A549 (cell line): ENCODE results near the gene CTNND2.

Experiments
- CEBPB ChIP-seq, 2 experiments: fragments of >200 bp in 1 of 2; sonication (Bioruptor Twin) in 1 of 2; formaldehyde crosslinking in 1 of 2; IDR thresholded peaks; 2 replicates each; pipeline ENCODE4 v1.6.1; 2012 to 2016
- CHD4 ChIP-seq: fragments of 200-600 bp; sonication (generic); IDR thresholded peaks from 2 replicates; pipeline ENCODE4 v1.6.1; 2016; ENCODE audit warnings: antibody characterized with exemption, mild to moderate bottlenecking, borderline replicate concordance
- EP300 ChIP-seq, 2 experiments: fragments of >200 bp; sonication (Bioruptor Twin); formaldehyde crosslinking; IDR thresholded peaks; 2 replicates in 1 of 2; 3 replicates in 1 of 2; pipeline ENCODE4 v1.6.1; 2016 to 2017
- ESRRA ChIP-seq: fragments of 150-350 bp; IDR thresholded peaks from 2 replicates; pipeline ENCODE4 v1.6.1; 2014; ENCODE audit warnings: mild to moderate bottlenecking, low read length, borderline replicate concordance
- HOXB5 ChIP-seq: fragments of 250-450 bp; sonication (Bioruptor Pico); IDR thresholded peaks from 2 replicates; pipeline ENCODE4 v1.5.0; 2020; ENCODE audit warnings: mild to moderate bottlenecking, moderate library complexity
- JUNB ChIP-seq: fragments of >200 bp; sonication (Bioruptor Twin); formaldehyde crosslinking; IDR thresholded peaks from 2 replicates; pipeline ENCODE4 v1.6.1; 2016
- MYC ChIP-seq: IDR thresholded peaks from 2 replicates; pipeline ENCODE4 v1.6.1; 2012; ENCODE audit warnings: mild to moderate bottlenecking, inconsistent platforms, low read length, improper control_type of control experiment, borderline replicate concordance
- PHF8 ChIP-seq: fragments of 200-600 bp; sonication (generic); IDR thresholded peaks from 2 replicates; pipeline ENCODE4 v1.6.1; 2016; ENCODE audit warnings: low read depth, mild to moderate bottlenecking, antibody characterized with exemption, moderate library complexity, borderline replicate concordance
- POLR2A ChIP-seq: IDR thresholded peaks from 2 replicates; pipeline ENCODE4 v1.6.1; 2012; ENCODE audit warnings: mild to moderate bottlenecking, low read length
- SREBF2 ChIP-seq: fragments of 450-650 bp; IDR thresholded peaks from 2 replicates; pipeline ENCODE4 v1.6.1; 2014; ENCODE audit warnings: mild to moderate bottlenecking, moderate library complexity
- ZFP36 ChIP-seq: fragments of 450-650 bp; IDR thresholded peaks from 2 replicates; pipeline ENCODE4 v1.6.1; 2014; ENCODE audit warnings: borderline replicate concordance; ENCODE audit not compliant: partially characterized antibody
- TF ChIP-seq, protein P1 (sequence below): fragments of >200 bp; sonication (Bioruptor Twin); formaldehyde crosslinking; IDR thresholded peaks from 3 replicates; pipeline ENCODE4 v1.5.1; 2016

DNA sequence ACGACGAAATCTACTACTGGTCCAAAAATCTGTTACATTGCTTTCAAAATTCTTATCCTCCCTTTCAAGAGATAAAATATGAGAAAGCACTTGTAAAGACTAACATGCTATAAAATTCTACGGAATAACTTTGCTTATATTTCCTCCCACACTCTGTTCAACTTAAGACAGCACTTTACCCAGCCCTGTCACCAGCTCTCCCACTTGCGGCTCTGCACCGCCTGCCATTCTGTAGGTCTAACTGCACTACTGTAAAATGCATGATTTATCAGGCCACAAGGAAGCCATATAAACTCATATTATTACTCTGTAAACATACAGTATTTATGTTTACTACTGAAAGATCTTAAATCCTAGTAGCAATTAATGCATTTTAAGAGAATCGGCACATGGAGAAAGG, 11.4 kb downstream of the CTNND2 start:
- no peak for TF ChIP-seq ZFP36
- TF ChIP-seq, protein P1, sequence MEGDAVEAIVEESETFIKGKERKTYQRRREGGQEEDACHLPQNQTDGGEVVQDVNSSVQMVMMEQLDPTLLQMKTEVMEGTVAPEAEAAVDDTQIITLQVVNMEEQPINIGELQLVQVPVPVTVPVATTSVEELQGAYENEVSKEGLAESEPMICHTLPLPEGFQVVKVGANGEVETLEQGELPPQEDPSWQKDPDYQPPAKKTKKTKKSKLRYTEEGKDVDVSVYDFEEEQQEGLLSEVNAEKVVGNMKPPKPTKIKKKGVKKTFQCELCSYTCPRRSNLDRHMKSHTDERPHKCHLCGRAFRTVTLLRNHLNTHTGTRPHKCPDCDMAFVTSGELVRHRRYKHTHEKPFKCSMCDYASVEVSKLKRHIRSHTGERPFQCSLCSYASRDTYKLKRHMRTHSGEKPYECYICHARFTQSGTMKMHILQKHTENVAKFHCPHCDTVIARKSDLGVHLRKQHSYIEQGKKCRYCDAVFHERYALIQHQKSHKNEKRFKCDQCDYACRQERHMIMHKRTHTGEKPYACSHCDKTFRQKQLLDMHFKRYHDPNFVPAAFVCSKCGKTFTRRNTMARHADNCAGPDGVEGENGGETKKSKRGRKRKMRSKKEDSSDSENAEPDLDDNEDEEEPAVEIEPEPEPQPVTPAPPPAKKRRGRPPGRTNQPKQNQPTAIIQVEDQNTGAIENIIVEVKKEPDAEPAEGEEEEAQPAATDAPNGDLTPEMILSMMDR = no peak
- TF ChIP-seq JUNB = no peak
- no peak for TF ChIP-seq CEBPB (IDR thresholded peaks at IDR 0.05)
- TF ChIP-seq PHF8 = no peak
- TF ChIP-seq CHD4 = no peak
- TF ChIP-seq HOXB5 = no peak
- no peak for TF ChIP-seq EP300 (IDR thresholded peaks at IDR 0.05)
- TF ChIP-seq SREBF2 = no peak
- TF ChIP-seq ESRRA = no peak
- TF ChIP-seq MYC = no peak
- TF ChIP-seq POLR2A = no peak
